Heart left ventricle (tissue), 13 donors: ENCODE measurements around the gene MIPOL1.

Experiments
- POLR2A ChIP-seq, 2 donors: fragments of 450-650 bp; IDR thresholded peaks; one replicate each; pipeline ENCODE4 v1.6.1; 2017; ENCODE audit warnings: antibody characterized with exemption in 2 of 2, mild to moderate bottlenecking in 2 of 2, moderate library complexity in 2 of 2
- TF ChIP-seq, protein P1 (sequence below), 12 donors: fragments of 200-600 bp; sonication (generic) in 4 of 12; IDR thresholded peaks; one replicate each; pipeline versions ENCODE4 v1.5.0 to v1.8.0; 2018 to 2022; ENCODE audit warnings: antibody characterized with exemption in 12 of 12, mild to moderate bottlenecking in 5 of 12
- donor health status: ischemic (EF 13 %, LVEDD 7.1; RV severe dilation, severe dysfunction).
- donor health status: DM: no; HTN: yes; CAD: no.
- donor health status: DM: no; HTN: no; CAD: no.
- donor health status: ischemic (EF 25% LVEDD 6.9; RV normal size, moderate dysfunction).
- donor health status: ischemic (EF 25% LVEDD 5.7; RV mildly dilated, moderate dysfunction).
- donor health status: ischemic (EF 35%, LVEDD 5.7; RV mildly dilated, moderate dysfunction).
- donor health status: nonischemic (EF 11% LVEDD 7.7; RV severe dilation, severe dysfunction).
- donor health status: DM: yes; HTN: yes; CAD: no.
- donor health status: PGD.
- donor health status: ischemic (EF 29% LVEDD 5.4; RV normal size, mild dysfunction).
- donor health status: nonischemic (EF 23%, LVEDD 6.1; RV moderate dilation, normal function).

DNA sequence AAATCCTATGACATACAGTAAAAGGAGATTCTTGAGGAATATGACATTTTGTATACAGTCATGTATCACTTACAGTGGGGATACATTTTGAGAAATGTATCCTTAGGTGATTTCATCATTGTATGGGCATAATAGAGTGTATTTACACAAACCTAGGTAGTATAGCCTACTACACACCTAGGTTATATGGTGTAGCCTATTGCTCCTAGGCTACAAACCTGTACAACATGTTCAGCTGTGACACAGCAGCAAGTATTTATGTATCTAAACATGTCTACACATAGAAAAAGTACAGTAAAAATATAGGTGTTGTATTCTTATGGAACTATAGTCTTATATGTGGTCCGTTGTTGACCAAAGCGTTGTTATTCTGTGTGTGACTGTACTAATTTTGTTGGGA lies 218.5 kb downstream of the MIPOL1 start:
- TF ChIP-seq, protein P1, sequence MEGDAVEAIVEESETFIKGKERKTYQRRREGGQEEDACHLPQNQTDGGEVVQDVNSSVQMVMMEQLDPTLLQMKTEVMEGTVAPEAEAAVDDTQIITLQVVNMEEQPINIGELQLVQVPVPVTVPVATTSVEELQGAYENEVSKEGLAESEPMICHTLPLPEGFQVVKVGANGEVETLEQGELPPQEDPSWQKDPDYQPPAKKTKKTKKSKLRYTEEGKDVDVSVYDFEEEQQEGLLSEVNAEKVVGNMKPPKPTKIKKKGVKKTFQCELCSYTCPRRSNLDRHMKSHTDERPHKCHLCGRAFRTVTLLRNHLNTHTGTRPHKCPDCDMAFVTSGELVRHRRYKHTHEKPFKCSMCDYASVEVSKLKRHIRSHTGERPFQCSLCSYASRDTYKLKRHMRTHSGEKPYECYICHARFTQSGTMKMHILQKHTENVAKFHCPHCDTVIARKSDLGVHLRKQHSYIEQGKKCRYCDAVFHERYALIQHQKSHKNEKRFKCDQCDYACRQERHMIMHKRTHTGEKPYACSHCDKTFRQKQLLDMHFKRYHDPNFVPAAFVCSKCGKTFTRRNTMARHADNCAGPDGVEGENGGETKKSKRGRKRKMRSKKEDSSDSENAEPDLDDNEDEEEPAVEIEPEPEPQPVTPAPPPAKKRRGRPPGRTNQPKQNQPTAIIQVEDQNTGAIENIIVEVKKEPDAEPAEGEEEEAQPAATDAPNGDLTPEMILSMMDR (IDR thresholded peaks at IDR 0.05): no peak
- no peak for TF ChIP-seq POLR2A (IDR thresholded peaks at IDR 0.05)
